Suprapubic skin (tissue), 4 donors: ENCODE results near the gene PROSER2. TPM values are rescaled to one million over a fixed set of nuclear protein-coding genes. Genes with fewer than 3 reads are reported as not detected.

ENCODE experiments used
- DNase-seq, 2 donors: peaks; one replicate each; pipeline ENCODE4 v3.0.0-alpha.2; 2019; ENCODE audit warnings: low spot score in 2 of 2
- H3K27ac ChIP-seq: fragments of 200-600 bp; sonication (generic); one replicate; pipeline ENCODE4 v1.5.1; 2019
- H3K27me3 ChIP-seq: fragments of 200-600 bp; sonication (generic); one replicate; pipeline ENCODE4 v1.5.1; 2019
- H3K36me3 ChIP-seq: fragments of 200-600 bp; sonication (generic); one replicate; pipeline ENCODE4 v1.5.1; 2019
- H3K4me1 ChIP-seq: fragments of 200-600 bp; sonication (generic); one replicate; pipeline ENCODE4 v1.5.1; 2019
- H3K4me3 ChIP-seq: fragments of 200-600 bp; sonication (generic); one replicate; pipeline ENCODE4 v1.5.1; 2019; ENCODE audit warnings: mild to moderate bottlenecking
- H3K9me3 ChIP-seq: fragments of 200-600 bp; sonication (generic); one replicate; pipeline ENCODE4 v1.5.1; 2019
- CTCF ChIP-seq, 2 donors: fragments of 200-600 bp in 1 of 2; fragments of 450-650 bp in 1 of 2; sonication (generic) in 1 of 2; IDR thresholded peaks; one replicate each; pipeline ENCODE4 v1.5.1; 2016 to 2019; ENCODE audit warnings: antibody characterized with exemption in 2 of 2, mild to moderate bottlenecking in 1 of 2, moderate library complexity in 1 of 2
- EP300 ChIP-seq: sonication (generic); formaldehyde crosslinking; IDR thresholded peaks from one replicate; pipeline ENCODE4 v1.6.1; 2017; ENCODE audit warnings: antibody characterized with exemption
- POLR2A ChIP-seq, 2 donors: fragments of 450-650 bp; IDR thresholded peaks; one replicate each; pipeline ENCODE4 v1.6.1; 2017; ENCODE audit warnings: antibody characterized with exemption in 2 of 2, mild to moderate bottlenecking in 2 of 2, moderate library complexity in 2 of 2
- POLR2AphosphoS5 ChIP-seq, 3 donors: sonication (generic); formaldehyde crosslinking; IDR thresholded peaks; one replicate each; pipeline ENCODE4 v1.6.1; 2017; ENCODE audit warnings: antibody characterized with exemption in 3 of 3
- WGBS: methylation state at CpG from one replicate; pipeline ENCODE4 v1.1.5; 2018; 5-methylcytosine and 5-hydroxymethylcytosine counted together
- total RNA-seq, 4 donors: library from RNA; depleted of rRNA; stranded (reverse); fragments of >200 nt; gene quantifications; one replicate each; pipeline ENCODE4 v1.1.0, GENCODE V29; 2016

Gene PROSER2
- total RNA-seq, 4 donors from 2014 or later: 5.6 to 8.5 (median 6.3) TPM

- Histone ChIP-seq H3K36me3 (no peaks in the 10 kb centered on the region), H3K27ac (no peak overlapping the region), H3K27me3 (peaks cover 10% of the 10 kb centered on the region), H3K9me3 (no peaks in the 10 kb centered on the region), H3K4me1 (no peaks in the 10 kb centered on the region), H3K4me3 (no peak overlapping the region)
- DNase-seq: no peak
- TF ChIP-seq EP300 (no peak), POLR2A (IDR thresholded peaks at IDR 0.05) (no peak), CTCF (IDR thresholded peaks at IDR 0.05) (no peak), POLR2AphosphoS5 (IDR thresholded peaks at IDR 0.05) (no peak)
- 84% methylated on average over 6 of the region's 6 CpGs for WGBS
These were observed 16.4 kb upstream of the PROSER2 start for GRCh38 chr10:11806706-11807105.

- Histone ChIP-seq H3K27ac (no peak overlapping the region), H3K4me3 (no peak overlapping the region), H3K4me1 (no peaks in the 10 kb centered on the region), H3K36me3 (no peaks in the 10 kb centered on the region), H3K9me3 (no peaks in the 10 kb centered on the region), H3K27me3 (peaks cover 10% of the 10 kb centered on the region)
- 96% methylated on average over 5 of the region's 5 CpGs for WGBS
- no peak for TF ChIP-seq POLR2A (IDR thresholded peaks at IDR 0.05)
- no peak for TF ChIP-seq POLR2AphosphoS5 (IDR thresholded peaks at IDR 0.05)
- TF ChIP-seq CTCF (IDR thresholded peaks at IDR 0.05): no peak
- no peak for TF ChIP-seq EP300
- DNase-seq: no peak
These were observed 14.3 kb upstream of the PROSER2 start for GRCh38 chr10:11808808-11809207.

GRCh38 chr10:11810313-11810766 is 12.8 kb upstream of the PROSER2 start:
- WGBS: 62% methylated on average over 13 of the region's 13 CpGs
- H3K27me3 ChIP-seq: peaks cover 4% of the 10 kb centered on the region
- H3K4me3 ChIP-seq: no peak overlapping the region
- H3K4me1 ChIP-seq: no peaks in the 10 kb centered on the region
- no peaks in the 10 kb centered on the region for H3K9me3 ChIP-seq
- H3K27ac ChIP-seq: no peak overlapping the region
- no peaks in the 10 kb centered on the region for H3K36me3 ChIP-seq
- no peak for TF ChIP-seq CTCF (IDR thresholded peaks at IDR 0.05)
- no peak for TF ChIP-seq EP300
- no peak for TF ChIP-seq POLR2AphosphoS5 (IDR thresholded peaks at IDR 0.05)
- no peak for TF ChIP-seq POLR2A (IDR thresholded peaks at IDR 0.05)
- no peak for DNase-seq

GRCh38 chr10:11810973-11811372 is 12.2 kb upstream of the PROSER2 start:
- TF ChIP-seq EP300 (no peak), POLR2AphosphoS5 (IDR thresholded peaks at IDR 0.05) (no peak), CTCF (IDR thresholded peaks at IDR 0.05) (no peak), POLR2A (IDR thresholded peaks at IDR 0.05) (no peak)
- H3K36me3 ChIP-seq: no peaks in the 10 kb centered on the region
- DNase-seq: no peak
- WGBS: 86% methylated on average over 6 of the region's 6 CpGs
- no peaks in the 10 kb centered on the region for H3K4me1 ChIP-seq
- H3K27ac ChIP-seq: no peak overlapping the region
- no peak overlapping the region for H3K4me3 ChIP-seq
- H3K9me3 ChIP-seq: no peaks in the 10 kb centered on the region
- H3K27me3 ChIP-seq: peaks cover 4% of the 10 kb centered on the region

GRCh38 chr10:11813177-11813576 is 10.0 kb upstream of the PROSER2 start:
- 87% methylated on average over 7 of the region's 7 CpGs for WGBS
- Histone ChIP-seq H3K4me1 (no peaks in the 10 kb centered on the region), H3K9me3 (no peaks in the 10 kb centered on the region), H3K4me3 (no peak overlapping the region), H3K27ac (no peak overlapping the region), H3K27me3 (no peaks in the 10 kb centered on the region), H3K36me3 (no peaks in the 10 kb centered on the region)
- no peak for DNase-seq
- no peak for TF ChIP-seq EP300
- TF ChIP-seq CTCF (IDR thresholded peaks at IDR 0.05): no peak
- no peak for TF ChIP-seq POLR2A (IDR thresholded peaks at IDR 0.05)
- no peak for TF ChIP-seq POLR2AphosphoS5 (IDR thresholded peaks at IDR 0.05)
